Measurements from ENCODE around the gene IFNE.

DNA sequence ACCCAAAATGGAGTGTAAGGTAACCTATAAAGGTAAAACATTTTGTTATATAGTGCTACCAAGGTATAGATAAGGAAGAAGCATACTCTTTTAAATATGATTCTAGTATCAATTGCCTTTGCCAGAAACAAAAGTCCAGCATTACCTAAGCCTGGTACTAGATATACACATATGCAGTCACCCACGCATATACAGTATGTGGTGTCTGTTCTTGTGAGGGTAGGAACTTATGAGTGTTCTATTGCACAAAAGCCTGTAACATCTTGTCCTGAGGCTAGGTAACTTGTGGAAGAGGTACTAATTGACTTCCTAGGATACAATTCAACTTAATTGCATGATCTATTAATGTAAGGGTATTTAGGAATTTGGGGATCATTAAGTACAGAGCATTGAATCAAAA lies 31.3 kb upstream of the IFNE start:
- TF ChIP-seq, protein P1, sequence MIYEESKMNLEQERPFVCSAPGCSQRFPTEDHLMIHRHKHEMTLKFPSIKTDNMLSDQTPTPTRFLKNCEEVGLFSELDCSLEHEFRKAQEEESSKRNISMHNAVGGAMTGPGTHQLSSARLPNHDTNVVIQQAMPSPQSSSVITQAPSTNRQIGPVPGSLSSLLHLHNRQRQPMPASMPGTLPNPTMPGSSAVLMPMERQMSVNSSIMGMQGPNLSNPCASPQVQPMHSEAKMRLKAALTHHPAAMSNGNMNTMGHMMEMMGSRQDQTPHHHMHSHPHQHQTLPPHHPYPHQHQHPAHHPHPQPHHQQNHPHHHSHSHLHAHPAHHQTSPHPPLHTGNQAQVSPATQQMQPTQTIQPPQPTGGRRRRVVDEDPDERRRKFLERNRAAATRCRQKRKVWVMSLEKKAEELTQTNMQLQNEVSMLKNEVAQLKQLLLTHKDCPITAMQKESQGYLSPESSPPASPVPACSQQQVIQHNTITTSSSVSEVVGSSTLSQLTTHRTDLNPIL (CRISPR knock-in tag; IDR thresholded peaks at IDR 0.05; ENCODE audit: low read depth), result no peak
- TF ChIP-seq, protein P2, sequence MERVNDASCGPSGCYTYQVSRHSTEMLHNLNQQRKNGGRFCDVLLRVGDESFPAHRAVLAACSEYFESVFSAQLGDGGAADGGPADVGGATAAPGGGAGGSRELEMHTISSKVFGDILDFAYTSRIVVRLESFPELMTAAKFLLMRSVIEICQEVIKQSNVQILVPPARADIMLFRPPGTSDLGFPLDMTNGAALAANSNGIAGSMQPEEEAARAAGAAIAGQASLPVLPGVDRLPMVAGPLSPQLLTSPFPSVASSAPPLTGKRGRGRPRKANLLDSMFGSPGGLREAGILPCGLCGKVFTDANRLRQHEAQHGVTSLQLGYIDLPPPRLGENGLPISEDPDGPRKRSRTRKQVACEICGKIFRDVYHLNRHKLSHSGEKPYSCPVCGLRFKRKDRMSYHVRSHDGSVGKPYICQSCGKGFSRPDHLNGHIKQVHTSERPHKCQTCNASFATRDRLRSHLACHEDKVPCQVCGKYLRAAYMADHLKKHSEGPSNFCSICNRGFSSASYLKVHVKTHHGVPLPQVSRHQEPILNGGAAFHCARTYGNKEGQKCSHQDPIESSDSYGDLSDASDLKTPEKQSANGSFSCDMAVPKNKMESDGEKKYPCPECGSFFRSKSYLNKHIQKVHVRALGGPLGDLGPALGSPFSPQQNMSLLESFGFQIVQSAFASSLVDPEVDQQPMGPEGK (CRISPR knock-in tag; IDR thresholded peaks at IDR 0.05; ENCODE audit: borderline replicate concordance), result no peak
- TF ChIP-seq TOX (CRISPR knock-in tag; IDR thresholded peaks at IDR 0.05; ENCODE audit: borderline replicate concordance) (no peak), RARB (CRISPR knock-in tag; IDR thresholded peaks at IDR 0.05) (no peak), TCF4 (CRISPR knock-in tag; IDR thresholded peaks at IDR 0.05; ENCODE audit: borderline replicate concordance) (no peak), BACH2 (CRISPR knock-in tag; IDR thresholded peaks at IDR 0.05; ENCODE audit: borderline replicate concordance) (no peak), ZNF70 (CRISPR knock-in tag; IDR thresholded peaks at IDR 0.05) (no peak), ZFP30 (CRISPR knock-in tag; IDR thresholded peaks at IDR 0.05) (no peak), ZC3H10 (CRISPR knock-in tag; IDR thresholded peaks at IDR 0.05) (no peak)
